SIG-M5 (cell line): ENCODE data around the gene SLC49A3.

Experiments used
- DNase-seq: peaks from one replicate; lab custom pipeline; 2025; lab: John Stamatoyannopoulos, UW

SLC49A3 gene

DNA sequence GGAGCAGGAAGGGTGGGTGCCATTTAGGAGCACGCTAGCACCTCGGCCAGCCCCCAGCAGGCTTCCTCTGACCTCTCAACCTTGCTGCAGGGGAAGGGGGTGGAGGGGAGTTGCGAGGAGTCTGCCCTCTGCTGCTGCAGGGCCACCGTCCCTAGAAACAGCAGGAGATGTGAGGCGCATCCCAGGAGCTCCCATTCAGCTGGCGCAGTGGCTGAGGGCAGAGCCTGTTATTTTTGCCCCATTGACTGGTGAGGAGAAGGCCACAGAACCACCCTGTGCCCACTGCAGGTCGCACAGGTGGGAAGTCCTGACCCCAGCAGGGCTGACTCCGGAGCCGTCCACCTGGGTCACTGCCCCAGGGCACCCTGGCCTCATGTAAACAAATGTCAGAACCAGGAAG is 55.5 kb downstream of the SLC49A3 start:
- no peak for DNase-seq

DNA sequence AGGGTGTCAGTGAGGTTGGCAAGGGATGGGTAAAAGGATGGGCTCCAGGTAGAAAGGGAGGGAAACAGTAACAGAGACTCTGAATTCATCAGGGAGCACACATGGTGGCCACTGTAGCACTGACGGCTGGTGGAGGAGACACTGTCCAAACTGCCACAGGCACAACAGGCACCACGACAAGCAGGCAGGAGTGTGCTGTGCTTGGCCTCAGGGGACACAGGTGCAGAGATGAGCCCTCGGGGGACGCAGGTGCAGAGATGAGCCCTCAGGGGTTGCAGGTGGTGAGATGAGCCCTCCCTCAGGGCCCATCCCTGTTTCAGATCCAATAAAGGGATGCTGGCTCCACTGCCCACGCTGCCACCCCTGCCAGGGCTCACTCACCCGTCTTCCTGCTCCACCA is 56.0 kb downstream of the SLC49A3 start:
- no peak for DNase-seq

DNA sequence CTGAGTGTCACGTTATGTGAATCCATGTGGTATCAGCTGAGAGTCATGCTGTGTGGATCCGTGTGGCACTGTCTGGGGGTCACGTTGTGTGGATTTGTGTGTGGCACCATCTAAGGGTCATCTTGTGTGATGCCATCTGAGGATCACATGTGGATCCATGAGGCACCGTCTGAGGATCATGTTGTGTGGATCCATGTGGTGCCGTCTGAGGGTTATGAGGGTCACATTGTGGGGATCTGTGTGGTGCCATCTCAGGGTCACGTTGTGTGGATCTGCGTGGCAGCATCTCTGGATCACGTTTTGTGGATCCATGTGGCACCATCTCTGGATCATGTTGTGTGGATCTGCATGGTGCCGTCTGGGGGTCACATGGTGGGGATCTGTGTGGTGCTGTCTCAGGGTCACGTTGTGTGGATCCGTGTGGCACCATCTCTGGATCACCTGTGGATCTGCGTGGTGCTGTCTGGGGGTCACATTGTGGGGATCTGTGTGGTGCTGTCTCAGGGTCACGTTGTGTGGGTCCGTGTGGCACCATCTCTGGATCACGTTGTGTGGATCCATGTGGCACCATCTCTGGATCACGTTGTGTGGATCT is 56.7 kb downstream of the SLC49A3 start:
- DNase-seq, result no peak
